Tibial nerve (tissue), 4 donors: ENCODE measurements around the gene SAMD1. TPM values are rescaled to one million over a fixed set of nuclear protein-coding genes. Genes with fewer than 3 reads are reported as not detected.

Experiments used
- DNase-seq, 2 donors: peaks; one replicate each; pipeline ENCODE4 v3.0.0-alpha.2; 2019; ENCODE audit warnings: low spot score in 2 of 2
- H3K27ac ChIP-seq, 4 donors: fragments of 200-600 bp; sonication (generic) in 3 of 4; one replicate each; pipeline ENCODE4 v1.5.1; 2017 to 2019; ENCODE audit warnings: mild to moderate bottlenecking in 1 of 4
- H3K27me3 ChIP-seq, 2 donors: fragments of 200-600 bp; sonication (generic) in 1 of 2; one replicate each; pipeline versions ENCODE4 v1.5.1 to v1.6.0; 2017 to 2019
- H3K36me3 ChIP-seq, 3 donors: fragments of 200-600 bp; sonication (generic); one replicate each; pipeline ENCODE4 v1.5.1; 2018 to 2019
- H3K4me1 ChIP-seq, 4 donors: fragments of 200-600 bp; sonication (generic) in 3 of 4; one replicate each; pipeline ENCODE4 v1.5.1; 2017 to 2019
- H3K4me3 ChIP-seq, 4 donors: fragments of 200-600 bp; sonication (generic) in 3 of 4; one replicate each; pipeline ENCODE4 v1.5.1; 2017 to 2019; ENCODE audit warnings: mild to moderate bottlenecking in 1 of 4, moderate library complexity in 1 of 4
- H3K9me3 ChIP-seq, 4 donors: fragments of 200-600 bp; sonication (generic) in 3 of 4; one replicate each; pipeline ENCODE4 v1.5.1; 2017 to 2019
- EP300 ChIP-seq, 2 donors: sonication (generic); formaldehyde crosslinking; IDR thresholded peaks; one replicate each; pipeline ENCODE4 v1.6.1; 2017; ENCODE audit warnings: antibody characterized with exemption in 2 of 2, mild to moderate bottlenecking in 1 of 2
- POLR2A ChIP-seq, 2 donors: fragments of 450-650 bp; IDR thresholded peaks; one replicate each; pipeline ENCODE4 v1.6.1; 2017; ENCODE audit warnings: antibody characterized with exemption in 2 of 2, mild to moderate bottlenecking in 2 of 2, moderate library complexity in 2 of 2
- WGBS, 2 donors: methylation state at CpG; one replicate each; pipeline ENCODE4 v1.1.5; 2018; 5-methylcytosine and 5-hydroxymethylcytosine counted together
- total RNA-seq, 4 donors: library from RNA; depleted of rRNA; stranded (reverse); fragments of >200 nt; gene quantifications; one replicate each; pipeline ENCODE4 v1.1.0, GENCODE V29; 2016
- TF ChIP-seq, protein P1 (sequence below), 5 experiments: fragments of 200-600 bp in 3 of 5; fragments of 450-650 bp in 2 of 5; sonication (generic) in 3 of 5; IDR thresholded peaks; one replicate each; pipeline ENCODE4 v1.5.1; 2016 to 2019; ENCODE audit warnings: antibody characterized with exemption in 5 of 5, mild to moderate bottlenecking in 3 of 5, moderate library complexity in 2 of 5

Gene SAMD1
- total RNA-seq, 4 donors from 2014 or later, result 5.9 to 31.4 (median 19.0) TPM

- TF ChIP-seq, protein P1, sequence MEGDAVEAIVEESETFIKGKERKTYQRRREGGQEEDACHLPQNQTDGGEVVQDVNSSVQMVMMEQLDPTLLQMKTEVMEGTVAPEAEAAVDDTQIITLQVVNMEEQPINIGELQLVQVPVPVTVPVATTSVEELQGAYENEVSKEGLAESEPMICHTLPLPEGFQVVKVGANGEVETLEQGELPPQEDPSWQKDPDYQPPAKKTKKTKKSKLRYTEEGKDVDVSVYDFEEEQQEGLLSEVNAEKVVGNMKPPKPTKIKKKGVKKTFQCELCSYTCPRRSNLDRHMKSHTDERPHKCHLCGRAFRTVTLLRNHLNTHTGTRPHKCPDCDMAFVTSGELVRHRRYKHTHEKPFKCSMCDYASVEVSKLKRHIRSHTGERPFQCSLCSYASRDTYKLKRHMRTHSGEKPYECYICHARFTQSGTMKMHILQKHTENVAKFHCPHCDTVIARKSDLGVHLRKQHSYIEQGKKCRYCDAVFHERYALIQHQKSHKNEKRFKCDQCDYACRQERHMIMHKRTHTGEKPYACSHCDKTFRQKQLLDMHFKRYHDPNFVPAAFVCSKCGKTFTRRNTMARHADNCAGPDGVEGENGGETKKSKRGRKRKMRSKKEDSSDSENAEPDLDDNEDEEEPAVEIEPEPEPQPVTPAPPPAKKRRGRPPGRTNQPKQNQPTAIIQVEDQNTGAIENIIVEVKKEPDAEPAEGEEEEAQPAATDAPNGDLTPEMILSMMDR (IDR thresholded peaks at IDR 0.05), result peak in 1 of 5 experiments; percentile 54
- TF ChIP-seq POLR2A (IDR thresholded peaks at IDR 0.05) (peak; percentile 16 to 62), EP300 (IDR thresholded peaks at IDR 0.05) (peak in 1 of 2 donors; percentile 71)
- Histone ChIP-seq H3K9me3 (no peaks in the 10 kb centered on the region), H3K4me3 (peak within 1 kb of the TSS; percentile 80 to 99 (median 84)), H3K36me3 (no peaks in the 10 kb centered on the region), H3K27ac (peak within 1 kb of the TSS; percentile 95 to 99 (median 98)), H3K4me1 (peaks cover 0 to 68% (median 44%) of the 10 kb centered on the region in 4 donors), H3K27me3 (no peaks in the 10 kb centered on the region)
- WGBS, 2 donors, result 1% methylated on average over 16 to 32 of the region's 67 CpGs
- peak; percentile 94 to 97 for DNase-seq
Measured at GRCh38 chr19:14117668-14118164, 27.2 kb upstream of the SAMD1 start, which contains the start of gene PRKACA. TSS of gene PRKACA (minus strand) at chr19:14117762. CDS start at chr19:14117547, 215 bp downstream.

DNA sequence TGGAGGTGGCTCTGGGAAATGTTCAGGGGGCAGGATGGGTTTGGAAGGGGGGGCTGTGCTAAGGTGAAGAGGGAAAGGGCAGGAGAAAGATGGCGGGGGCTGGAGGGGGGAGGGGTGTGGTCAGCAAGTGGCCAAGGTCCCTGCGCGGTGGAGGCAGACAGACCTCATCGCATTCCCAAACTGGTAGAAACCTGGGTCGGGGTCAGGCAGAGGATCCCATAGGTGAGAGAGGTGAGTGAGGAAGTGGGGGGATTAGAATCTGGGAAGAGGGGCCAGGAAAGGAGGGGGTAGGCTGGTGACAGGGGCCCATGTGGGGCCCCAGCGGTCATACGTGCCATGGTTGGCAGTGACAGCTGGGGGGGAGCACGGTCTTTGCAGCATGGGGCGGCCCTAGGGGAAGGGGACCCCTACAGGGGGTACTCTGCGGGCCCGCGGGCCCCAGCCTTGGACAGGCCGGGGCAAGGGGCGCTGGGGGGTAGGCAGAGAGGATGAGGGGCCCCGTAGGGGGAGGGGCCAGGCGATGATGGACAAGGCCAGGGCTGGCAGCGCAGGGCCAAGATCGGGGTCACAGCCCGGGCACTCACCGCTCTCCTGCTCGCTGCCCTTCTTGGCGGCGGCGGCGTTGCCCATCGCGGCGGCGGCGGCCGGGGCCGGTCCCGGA is 26.5 kb upstream of the SAMD1 start:
- H3K4me3 ChIP-seq, result peak overlapping the region; percentile 80 to 99 (median 84)
- no peaks in the 10 kb centered on the region for H3K36me3 ChIP-seq
- TF ChIP-seq, protein P1 (IDR thresholded peaks at IDR 0.05), result no peak
- DNase-seq, result no peak
- H3K27ac ChIP-seq, result peak overlapping the region; percentile 38 to 99 (median 84)
- H3K9me3 ChIP-seq, result no peaks in the 10 kb centered on the region
- no peaks in the 10 kb centered on the region for H3K27me3 ChIP-seq
- 0 to 2% methylated on average over 10 to 13 of the region's 33 CpGs for WGBS, 2 donors
- peaks cover 0 to 75% (median 51%) of the 10 kb centered on the region in 4 donors for H3K4me1 ChIP-seq

DNA sequence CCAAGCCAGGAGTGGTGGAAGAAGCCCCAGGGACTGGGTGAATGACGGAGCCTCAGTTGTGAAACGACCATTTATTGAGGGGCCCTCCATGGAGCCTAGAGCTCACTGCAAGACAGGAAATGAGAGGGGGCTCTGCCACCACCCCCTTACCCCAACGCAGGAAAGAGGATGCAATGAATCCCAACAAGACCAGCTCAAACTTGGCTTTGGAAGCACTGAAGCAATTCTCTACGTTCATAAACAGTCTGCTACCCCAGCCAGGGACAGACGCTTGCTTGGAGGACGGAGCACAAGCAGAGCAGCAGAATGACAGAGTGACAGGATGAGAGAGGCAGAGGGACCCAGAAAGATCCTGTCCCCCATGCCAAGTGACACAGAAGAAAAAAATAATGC is 26.0 kb upstream of the SAMD1 start:
- 5 to 7% methylated on average over 6 of the region's 6 CpGs for WGBS, 2 donors
- peak overlapping the region; percentile 32 to 99 (median 84) for H3K27ac ChIP-seq
- peaks cover 0 to 80% (median 54%) of the 10 kb centered on the region in 4 donors for H3K4me1 ChIP-seq

GRCh38 chr19:14115756-14116155 is 25.2 kb upstream of the SAMD1 start:
- TF ChIP-seq, protein P1 (IDR thresholded peaks at IDR 0.05), result no peak
- no peak for TF ChIP-seq EP300 (IDR thresholded peaks at IDR 0.05)
- TF ChIP-seq POLR2A (IDR thresholded peaks at IDR 0.05), result no peak
- peaks cover 0 to 88% (median 54%) of the 10 kb centered on the region in 4 donors for H3K4me1 ChIP-seq
- no peaks in the 10 kb centered on the region for H3K9me3 ChIP-seq
- 62 to 74% methylated on average over 5 of the region's 5 CpGs for whole genome bisulfite sequencing, 2 donors
- H3K27ac ChIP-seq, result peak overlapping the region; percentile 13 to 99 (median 84)
- no peaks in the 10 kb centered on the region for H3K36me3 ChIP-seq
- H3K27me3 ChIP-seq, result no peaks in the 10 kb centered on the region
- peak overlapping the region in 1 of 4 donors; percentile 81 for H3K4me3 ChIP-seq
- no peak for DNase-seq

More for the DNA sequence above, 26.0 kb upstream of the SAMD1 start:
- TF ChIP-seq POLR2A (IDR thresholded peaks at IDR 0.05) (no peak), EP300 (IDR thresholded peaks at IDR 0.05) (no peak)
- TF ChIP-seq, protein P1 (IDR thresholded peaks at IDR 0.05), result no peak
- Histone ChIP-seq H3K9me3 (no peaks in the 10 kb centered on the region), H3K36me3 (no peaks in the 10 kb centered on the region), H3K27me3 (no peaks in the 10 kb centered on the region), H3K4me3 (peak overlapping the region; percentile 80 to 99 (median 84))
- DNase-seq, result no peak

DNA sequence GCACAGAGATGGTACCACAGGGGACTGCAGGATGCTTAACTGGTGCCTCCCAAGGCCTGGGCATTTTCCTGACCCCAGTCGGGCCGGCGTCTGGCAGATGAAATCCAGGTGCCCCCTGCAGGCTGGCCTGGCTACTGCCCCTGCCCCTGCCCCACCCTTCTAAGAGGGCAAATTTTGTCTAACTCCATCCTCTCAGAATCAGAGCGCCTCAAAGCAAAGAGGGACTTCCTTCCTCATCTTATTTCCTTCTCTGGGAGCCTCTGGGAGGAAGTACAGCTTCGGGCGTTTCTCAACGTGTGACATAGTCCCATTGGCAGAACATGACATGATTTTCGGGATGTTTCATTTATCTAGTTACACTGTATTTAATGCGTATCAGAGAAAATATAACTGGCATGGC is 24.3 kb upstream of the SAMD1 start:
- H3K4me1 ChIP-seq, result peaks cover 0 to 83% (median 52%) of the 10 kb centered on the region in 4 donors
- no peak overlapping the region for H3K4me3 ChIP-seq
- no peaks in the 10 kb centered on the region for H3K9me3 ChIP-seq
- TF ChIP-seq, protein P1 (IDR thresholded peaks at IDR 0.05), result peak in 4 of 5 experiments; percentile 32 to 44 (median 42)
- TF ChIP-seq EP300 (IDR thresholded peaks at IDR 0.05), result peak in 1 of 2 donors; percentile 56
- no peak for TF ChIP-seq POLR2A (IDR thresholded peaks at IDR 0.05)
- H3K27me3 ChIP-seq, result no peaks in the 10 kb centered on the region
- no peaks in the 10 kb centered on the region for H3K36me3 ChIP-seq
- 39 to 47% methylated on average over 9 of the region's 9 CpGs for WGBS, 2 donors
- DNase-seq, result no peak
- H3K27ac ChIP-seq, result peak overlapping the region; percentile 10 to 99 (median 76)
